Testis (tissue), 3 donors: Measurements from ENCODE around the gene TMEM213. TPM values are rescaled to one million over a fixed set of nuclear protein-coding genes. Genes with fewer than 3 reads are reported as not detected.
"Not testable (repeated sequence)": the region's sequence is repeated elsewhere in the genome, so short reads cannot be mapped to it uniquely, and the experiment has no call there.

Source experiments
- DNase-seq: peaks from one replicate; pipeline ENCODE4 v3.0.0-alpha.2; 2019
- H3K27ac ChIP-seq, 2 donors: fragments of 200-600 bp; sonication (generic); one replicate each; pipeline ENCODE4 v1.5.1; 2019
- H3K27me3 ChIP-seq: fragments of 200-600 bp; sonication (generic); one replicate; pipeline ENCODE4 v1.5.1; 2019
- H3K36me3 ChIP-seq: fragments of 200-600 bp; sonication (generic); one replicate; pipeline ENCODE4 v1.5.1; 2017; ENCODE audit warnings: low read depth; ENCODE audit errors: missing control alignments
- H3K4me1 ChIP-seq: fragments of 200-600 bp; sonication (generic); one replicate; pipeline ENCODE4 v1.5.1; 2019
- H3K4me3 ChIP-seq, 2 donors: fragments of 200-600 bp; sonication (generic); one replicate each; pipeline ENCODE4 v1.5.1; 2017 to 2019
- H3K9me3 ChIP-seq: fragments of 200-600 bp; sonication (generic); one replicate; pipeline ENCODE4 v1.5.1; 2017
- POLR2A ChIP-seq: fragments of 450-650 bp; IDR thresholded peaks from one replicate; pipeline ENCODE4 v1.6.1; 2017; ENCODE audit warnings: antibody characterized with exemption, mild to moderate bottlenecking, moderate library complexity
- WGBS, 2 donors: methylation state at CpG; one replicate each; pipeline ENCODE4 v1.1.5; 2018; 5-methylcytosine and 5-hydroxymethylcytosine counted together
- intact Hi-C: fragments of 100-400 bp; cut with DNase I; formaldehyde crosslinking; loops from one replicate; pipeline ENCODE4 v1.15.1; 2023; ENCODE audit warnings: low total_unique reads
- polyA plus RNA-seq: library from polyadenylated mRNA; stranded (reverse); fragments of 350-450 nt; fragmentation: Illumina TruSeq; extraction: RNeasy Lipid Tissue Mini Kit (QIAGEN cat#74804); gene quantifications from one replicate; pipeline ENCODE4 v1.2.3, GENCODE V29; 2014; ENCODE audit warnings: low read depth, low replicate concordance; ENCODE audit not compliant: insufficient read depth
- total RNA-seq, 2 donors: library from RNA; depleted of rRNA; stranded (reverse); fragments of >200 nt; gene quantifications; one replicate each; pipeline ENCODE4 v1.2.3, GENCODE V29; 2016
- TF ChIP-seq, protein P1 (sequence below), 3 experiments: fragments of 450-650 bp in 2 of 3; fragments of 200-600 bp in 1 of 3; sonication (generic) in 1 of 3; IDR thresholded peaks; one replicate each; pipeline ENCODE4 v1.5.1; 2016 to 2019; ENCODE audit warnings: antibody characterized with exemption in 3 of 3, mild to moderate bottlenecking in 2 of 3, moderate library complexity in 1 of 3

TMEM213 gene
- total and polyA plus RNA-seq, 3 donors from 2014 or later = 0.09 to 0.31 TPM; not detected in 1

GRCh38 chr7:138785587-138786437, 12.0 kb upstream of the TMEM213 start:
- intact Hi-C loops = no loop called here
- 60 to 67% methylated on average over 10 of the region's 10 CpGs for WGBS, 2 donors
- no peak overlapping the region for H3K27ac ChIP-seq
- no peak for TF ChIP-seq POLR2A
- TF ChIP-seq, protein P1, sequence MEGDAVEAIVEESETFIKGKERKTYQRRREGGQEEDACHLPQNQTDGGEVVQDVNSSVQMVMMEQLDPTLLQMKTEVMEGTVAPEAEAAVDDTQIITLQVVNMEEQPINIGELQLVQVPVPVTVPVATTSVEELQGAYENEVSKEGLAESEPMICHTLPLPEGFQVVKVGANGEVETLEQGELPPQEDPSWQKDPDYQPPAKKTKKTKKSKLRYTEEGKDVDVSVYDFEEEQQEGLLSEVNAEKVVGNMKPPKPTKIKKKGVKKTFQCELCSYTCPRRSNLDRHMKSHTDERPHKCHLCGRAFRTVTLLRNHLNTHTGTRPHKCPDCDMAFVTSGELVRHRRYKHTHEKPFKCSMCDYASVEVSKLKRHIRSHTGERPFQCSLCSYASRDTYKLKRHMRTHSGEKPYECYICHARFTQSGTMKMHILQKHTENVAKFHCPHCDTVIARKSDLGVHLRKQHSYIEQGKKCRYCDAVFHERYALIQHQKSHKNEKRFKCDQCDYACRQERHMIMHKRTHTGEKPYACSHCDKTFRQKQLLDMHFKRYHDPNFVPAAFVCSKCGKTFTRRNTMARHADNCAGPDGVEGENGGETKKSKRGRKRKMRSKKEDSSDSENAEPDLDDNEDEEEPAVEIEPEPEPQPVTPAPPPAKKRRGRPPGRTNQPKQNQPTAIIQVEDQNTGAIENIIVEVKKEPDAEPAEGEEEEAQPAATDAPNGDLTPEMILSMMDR (IDR thresholded peaks at IDR 0.05) = no peak
- H3K9me3 ChIP-seq = no peaks in the 10 kb centered on the region
- H3K36me3 ChIP-seq = no peaks in the 10 kb centered on the region
- H3K4me1 ChIP-seq = no peaks in the 10 kb centered on the region
- H3K4me3 ChIP-seq = no peak overlapping the region
- no peak for DNase-seq
- no peaks in the 10 kb centered on the region for H3K27me3 ChIP-seq

GRCh38 chr7:138796038-138796615, 1.7 kb upstream of the TMEM213 start:
- Histone ChIP-seq H3K4me1 (no peaks in the 10 kb centered on the region), H3K27ac (no peak overlapping the region), H3K27me3 (no peaks in the 10 kb centered on the region), H3K9me3 (no peaks in the 10 kb centered on the region), H3K36me3 (no peaks in the 10 kb centered on the region), H3K4me3 (no peak overlapping the region)
- TF ChIP-seq, protein P1 (IDR thresholded peaks at IDR 0.05) = no peak
- no peak for TF ChIP-seq POLR2A
- intact Hi-C loops = no loop called here
- no peak for DNase-seq
- WGBS, 2 donors = 82 to 86% methylated on average over 9 of the region's 9 CpGs

DNA sequence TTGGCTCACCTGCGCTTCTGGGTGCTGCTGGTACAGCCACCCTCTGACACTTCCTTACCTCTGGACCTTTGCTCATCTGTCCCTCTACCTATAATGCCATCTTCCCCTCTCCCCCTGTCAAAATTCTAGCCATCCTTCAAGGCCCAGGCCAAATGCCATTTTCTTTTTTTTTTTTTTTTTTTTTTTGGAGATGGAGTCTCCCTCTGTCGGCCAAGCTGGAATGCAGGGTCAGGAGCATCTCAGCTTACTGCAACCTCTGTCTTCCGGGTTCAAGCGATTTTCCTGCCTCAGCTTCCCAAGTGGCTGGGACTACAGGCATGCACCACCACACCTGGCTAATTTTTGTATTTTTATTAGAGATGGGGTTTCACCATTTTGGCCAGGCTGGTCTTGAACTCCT, 748 bp upstream of the TMEM213 start:
- H3K36me3 ChIP-seq, H3K27ac ChIP-seq, DNase-seq, H3K4me3 ChIP-seq, H3K9me3 ChIP-seq, H3K4me1 ChIP-seq, H3K27me3 ChIP-seq, intact Hi-C loops: not testable (repeated sequence)
- WGBS, 2 donors = 73 to 90% methylated on average over 4 of the region's 4 CpGs

DNA sequence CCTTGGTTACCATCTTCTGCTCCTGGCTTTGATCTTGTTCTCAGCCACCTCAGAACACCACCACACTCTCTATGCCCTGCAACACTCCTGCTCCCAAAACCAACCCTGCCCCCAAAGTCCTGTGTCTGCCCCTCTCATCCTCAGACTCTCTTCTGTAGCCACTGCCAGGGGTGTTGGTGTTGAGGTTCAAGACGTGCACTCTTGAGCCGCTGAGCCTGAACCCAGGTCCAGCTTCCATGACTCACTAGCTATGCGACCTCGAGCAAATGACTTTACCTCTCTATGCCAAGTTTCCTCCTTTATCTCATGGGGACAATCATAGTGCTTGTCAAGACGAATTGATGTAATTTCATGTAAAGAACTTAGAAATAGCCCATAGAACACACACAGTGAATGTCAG, 1.0 kb downstream of the TMEM213 start:
- Histone ChIP-seq H3K9me3 (no peaks in the 10 kb centered on the region), H3K4me3 (no peak overlapping the region), H3K36me3 (no peaks in the 10 kb centered on the region), H3K4me1 (no peaks in the 10 kb centered on the region), H3K27me3 (no peaks in the 10 kb centered on the region), H3K27ac (no peak overlapping the region)
- intact Hi-C loops = no loop called here
- 72 to 73% methylated on average over 5 of the region's 5 CpGs for WGBS, 2 donors
- DNase-seq = no peak
- TF ChIP-seq POLR2A = no peak
- TF ChIP-seq, protein P1 (IDR thresholded peaks at IDR 0.05) = no peak

DNA sequence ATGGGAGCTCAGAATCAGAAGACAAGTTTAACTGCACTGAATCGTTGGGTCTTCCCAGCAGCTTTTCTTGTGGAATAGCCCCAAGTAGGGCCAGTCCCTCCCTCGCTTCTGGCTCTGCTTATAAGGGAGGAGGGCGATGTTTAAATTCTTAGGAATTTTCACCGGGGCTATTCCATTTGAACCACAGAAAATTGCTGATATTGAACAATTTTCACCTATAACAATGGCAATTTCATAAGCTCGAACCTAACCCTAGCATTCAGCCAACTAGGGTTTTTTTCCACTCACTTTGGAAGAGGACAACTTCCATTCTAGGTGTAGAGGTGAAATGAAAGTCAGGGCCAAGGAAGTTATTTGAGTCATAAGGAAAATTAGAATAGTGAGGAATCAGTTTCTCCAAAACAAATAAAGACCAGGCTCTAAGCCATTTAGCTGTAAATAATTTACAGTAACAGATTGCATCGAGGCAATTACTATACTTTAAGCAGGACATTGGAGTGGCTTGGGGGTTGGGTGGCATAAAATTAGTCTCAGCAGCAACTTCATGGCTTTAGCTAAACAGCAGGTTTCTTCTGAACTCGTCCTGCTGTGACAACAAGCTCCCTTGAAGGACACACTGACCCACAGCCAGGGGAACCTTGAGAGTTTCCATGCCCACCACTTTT, 1.7 kb downstream of the TMEM213 start:
- H3K27ac ChIP-seq = no peak overlapping the region
- no peaks in the 10 kb centered on the region for H3K36me3 ChIP-seq
- no peak overlapping the region for H3K4me3 ChIP-seq
- H3K27me3 ChIP-seq = no peaks in the 10 kb centered on the region
- TF ChIP-seq, protein P1 (IDR thresholded peaks at IDR 0.05) = no peak
- no peak for TF ChIP-seq POLR2A
- 62 to 72% methylated on average over 7 of the region's 7 CpGs for WGBS, 2 donors
- intact Hi-C loops = no loop called here
- no peaks in the 10 kb centered on the region for H3K4me1 ChIP-seq
- DNase-seq = no peak
- H3K9me3 ChIP-seq = no peaks in the 10 kb centered on the region
